ENCODE results near the gene LYRM9.
"Not testable (repeated sequence)": the region's sequence is repeated elsewhere in the genome, so short reads cannot be mapped to it uniquely, and the experiment has no call there.

LYRM9 gene

GRCh38 chr17:27905447-27906225, 12.5 kb upstream of the LYRM9 start:
- no peak for DNase-seq

- no peak for DNase-seq
These were observed 11.6 kb upstream of the LYRM9 start for GRCh38 chr17:27904534-27905446.

GRCh38 chr17:27904114-27904513, 10.9 kb upstream of the LYRM9 start:
- no peak for DNase-seq

DNA sequence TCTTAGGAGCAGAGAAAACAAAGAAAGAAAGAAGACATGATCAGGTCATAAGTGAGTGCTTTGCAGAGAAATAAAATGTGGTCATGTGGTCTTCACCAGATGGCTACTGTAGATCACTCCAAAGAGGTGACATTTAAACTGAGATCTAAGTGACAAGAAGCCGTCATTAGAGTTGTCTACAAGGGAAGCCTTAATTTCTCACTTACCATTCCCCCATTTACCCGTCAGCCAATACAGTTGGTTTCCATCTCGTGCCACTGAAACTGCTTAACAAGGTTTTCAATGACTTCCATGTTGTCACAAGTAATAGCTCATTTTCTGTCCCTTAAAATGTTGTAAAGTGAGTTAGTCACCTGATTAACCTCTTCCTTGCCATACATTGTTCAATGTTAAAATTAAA, 6.4 kb upstream of the LYRM9 start:
- DNase-seq = no peak

DNA sequence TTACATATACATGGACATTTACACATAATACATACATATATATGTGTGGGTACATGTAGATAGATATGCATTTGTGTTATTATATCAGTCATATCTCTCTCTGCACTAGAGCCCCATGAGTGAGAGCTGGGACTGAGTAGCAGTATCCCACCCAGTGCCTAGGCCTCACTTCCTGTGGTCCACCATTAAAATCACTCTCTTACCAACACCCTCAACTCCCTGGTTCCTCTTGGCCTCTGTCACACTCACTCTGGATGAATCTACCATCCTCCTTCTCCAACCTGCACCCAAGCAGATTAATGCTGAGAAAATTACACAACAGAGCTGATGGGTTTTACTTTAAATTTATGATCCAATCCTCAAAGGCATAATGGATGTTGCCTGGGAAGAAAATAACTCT, 4.9 kb upstream of the LYRM9 start:
- DNase-seq = no peak

GRCh38 chr17:27896701-27897100, 3.5 kb upstream of the LYRM9 start:
- DNase-seq = no peak

DNA sequence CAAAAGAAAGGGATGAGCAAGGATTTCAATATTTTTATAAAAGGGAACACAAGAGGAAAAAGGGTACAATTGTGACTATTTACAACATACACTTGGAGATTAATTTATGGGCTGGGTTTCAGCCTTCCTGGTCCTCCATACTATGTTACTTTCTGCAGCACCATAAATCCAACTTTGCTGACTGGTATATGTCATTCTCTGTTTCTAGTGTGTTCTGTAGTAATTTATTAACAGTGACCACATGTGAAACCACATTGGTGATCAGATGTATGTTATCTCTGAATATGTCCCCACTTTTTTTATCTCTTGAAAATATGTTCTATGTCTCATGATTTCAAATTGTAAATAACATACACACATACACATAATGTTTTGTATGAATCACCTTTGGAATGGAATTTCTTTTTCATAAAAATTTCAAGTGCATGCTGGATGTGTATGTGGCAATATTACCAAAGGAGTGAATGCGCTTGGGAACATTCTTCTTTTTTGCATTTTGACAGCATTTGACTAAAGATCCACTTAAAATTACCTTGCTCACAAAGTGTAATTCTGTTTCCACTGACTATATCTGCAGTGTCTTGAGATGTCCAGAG, 2.9 kb upstream of the LYRM9 start:
- DNase-seq = peak; percentile 27

GRCh38 chr17:27895123-27895895, 2.1 kb upstream of the LYRM9 start:
- DNase-seq = no peak

DNA sequence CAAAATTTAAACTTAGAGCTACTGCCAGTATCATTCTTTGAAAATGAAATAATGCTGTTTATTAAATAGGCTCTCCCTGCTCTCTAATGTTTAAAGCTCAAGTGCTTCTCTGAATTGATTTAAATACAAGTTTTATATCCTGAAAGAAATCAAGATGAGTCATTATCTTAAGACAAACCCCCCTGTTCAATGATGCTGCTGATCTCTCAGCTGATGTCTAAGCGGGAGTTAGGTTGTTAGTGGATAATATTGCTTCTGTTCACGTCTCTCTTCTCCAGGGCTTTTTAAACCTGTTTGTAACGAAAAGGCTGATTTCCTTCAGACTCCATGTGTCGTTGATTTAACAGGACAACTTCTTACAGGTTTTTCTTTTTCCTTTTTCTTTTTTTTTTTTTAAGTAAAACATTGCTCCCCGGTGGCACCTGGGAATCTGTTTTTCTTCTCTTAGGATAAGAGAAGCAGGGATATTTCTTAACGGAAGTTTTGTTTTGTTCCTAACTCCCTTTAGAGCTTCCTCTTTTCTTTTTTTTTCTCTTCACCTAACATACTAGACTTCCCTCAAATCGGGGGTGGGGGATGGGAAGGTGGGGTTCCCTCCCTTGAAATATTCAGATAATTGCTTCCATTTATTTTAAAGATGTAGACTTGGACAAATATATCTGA, 807 bp upstream of the LYRM9 start:
- DNase-seq = peak; percentile 84

DNA sequence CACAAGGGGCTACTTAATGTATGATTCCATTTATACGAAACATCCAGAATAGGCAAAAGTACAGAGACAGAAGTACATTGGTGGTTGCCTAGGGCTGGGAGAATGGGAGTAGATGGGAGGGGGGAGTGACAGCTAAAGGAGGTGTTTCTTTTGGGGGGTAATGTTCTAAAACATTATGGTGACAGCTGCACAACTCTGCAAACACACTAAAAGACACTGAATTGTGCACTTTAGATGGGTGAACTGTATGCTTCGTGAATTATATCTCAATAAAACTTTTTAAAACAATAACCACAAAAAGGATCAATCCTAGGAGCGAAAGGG, 661 bp downstream of the LYRM9 start:
- DNase-seq = no peak

- DNase-seq = no peak
These were observed 1.3 kb downstream of the LYRM9 start for GRCh38 chr17:27891841-27892240.

- DNase-seq = no peak
These were observed 3.4 kb downstream of the LYRM9 start for GRCh38 chr17:27889711-27890251.

GRCh38 chr17:27888945-27889344, 4.2 kb downstream of the LYRM9 start:
- DNase-seq = no peak

- DNase-seq = no peak
These were observed 5.1 kb downstream of the LYRM9 start for GRCh38 chr17:27888067-27888466.

- not testable (repeated sequence) for DNase-seq
These were observed 6.7 kb downstream of the LYRM9 start for GRCh38 chr17:27886348-27886906.

DNA sequence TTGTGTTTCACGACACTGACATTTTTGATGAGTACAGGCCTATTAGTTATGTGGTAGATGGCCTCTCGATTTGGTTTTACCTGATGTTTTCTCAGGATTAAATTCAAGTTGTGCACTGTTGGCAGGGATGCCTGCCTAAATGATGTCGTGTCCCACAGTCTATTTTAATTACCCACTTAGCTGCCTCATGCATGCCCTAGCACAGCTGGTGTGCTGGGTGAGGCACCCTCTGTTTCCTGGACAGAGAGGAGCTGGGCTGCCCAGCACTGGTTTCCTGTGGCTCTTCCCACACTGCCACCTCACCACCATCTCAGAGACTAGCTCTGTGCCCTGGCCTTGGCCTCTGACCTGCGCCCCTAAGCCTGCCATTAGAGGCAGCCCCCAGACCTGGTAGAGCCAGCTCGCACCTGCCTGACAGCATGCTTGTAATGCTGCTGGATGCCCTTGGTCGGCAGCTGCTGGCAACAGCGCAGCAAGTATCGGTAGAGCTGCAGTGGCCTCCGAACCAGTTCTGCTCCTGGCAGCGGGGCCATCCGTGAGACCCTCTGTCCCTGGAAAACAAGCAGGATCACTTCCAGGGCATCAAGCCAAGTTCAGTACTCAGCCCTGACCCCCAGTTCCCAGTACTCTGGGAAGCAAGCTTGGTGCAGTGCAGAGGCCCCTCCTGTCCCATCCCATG, 10.9 kb downstream of the LYRM9 start:
- DNase-seq = no peak

DNA sequence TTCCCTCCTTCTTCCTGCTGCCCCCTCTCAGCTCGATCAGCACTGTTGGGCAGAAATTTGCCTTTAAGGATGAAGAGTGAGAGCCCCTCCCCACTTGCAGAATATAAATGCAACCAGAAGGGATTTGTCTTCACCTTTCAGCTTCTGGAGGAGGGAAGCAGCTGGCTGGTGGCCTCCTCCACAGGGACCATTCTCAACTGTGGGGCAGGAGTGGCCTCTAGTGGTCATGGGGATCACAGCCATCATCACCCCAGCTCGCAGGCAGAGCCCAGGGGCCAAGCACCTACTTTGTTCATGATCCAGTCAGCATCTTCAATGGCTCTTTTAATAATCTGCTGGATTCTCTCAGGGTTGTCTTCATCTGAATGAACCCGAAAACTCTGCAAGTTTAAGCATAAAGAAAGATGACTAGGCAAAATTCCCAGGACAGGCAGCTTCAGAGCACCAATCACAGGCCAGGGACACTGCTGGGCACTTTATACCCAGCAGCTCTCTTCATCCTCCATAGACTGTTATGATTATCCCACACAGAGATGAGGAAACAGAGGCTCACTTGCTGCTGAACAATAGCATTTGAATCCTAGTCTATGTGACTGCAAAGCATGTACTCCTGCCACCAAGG, 13.1 kb downstream of the LYRM9 start:
- peak; percentile 87 for DNase-seq

DNA sequence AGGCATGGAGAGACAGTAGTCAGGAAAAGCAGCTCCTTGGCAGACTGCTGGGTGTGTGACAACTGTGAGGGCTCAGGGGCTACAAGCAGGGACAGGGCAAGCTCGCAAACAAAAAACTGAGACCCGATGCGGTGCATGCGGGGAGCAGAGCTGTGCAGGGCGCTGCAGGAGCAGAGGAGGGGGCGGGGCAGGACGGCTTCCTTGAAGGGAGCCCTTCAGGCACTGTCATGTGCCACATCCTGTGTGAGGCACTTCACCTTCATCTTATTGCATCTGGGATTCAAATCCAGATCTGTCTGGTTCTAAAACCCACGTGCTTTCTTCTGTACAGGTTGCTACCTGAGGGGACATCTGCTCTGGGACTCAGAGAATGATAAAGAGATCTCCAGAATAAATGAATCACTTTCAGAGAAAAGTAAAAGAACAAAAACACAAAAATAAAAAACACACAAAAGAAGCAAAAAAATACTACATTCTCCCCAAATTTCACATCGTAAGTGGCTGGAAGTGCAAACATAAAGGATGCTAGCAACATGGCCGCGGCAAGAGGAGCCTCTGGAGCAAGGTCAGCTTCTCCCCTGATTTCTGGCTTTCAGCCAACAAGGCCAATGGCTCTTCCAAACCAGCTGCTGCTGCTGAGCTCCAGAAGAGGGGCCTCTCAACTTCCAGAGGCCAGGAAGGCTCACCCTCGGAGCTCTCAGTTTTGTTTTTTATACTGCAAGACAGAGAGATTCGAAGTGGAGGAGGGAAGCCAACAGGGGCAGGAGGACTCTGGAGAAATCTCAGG, 14.2 kb downstream of the LYRM9 start:
- DNase-seq = no peak

GRCh38 chr17:27873746-27874145, 19.4 kb downstream of the LYRM9 start:
- no peak for DNase-seq

GRCh38 chr17:27873211-27873610, 20.0 kb downstream of the LYRM9 start:
- no peak for DNase-seq

All from OCI-M1 (cell line).